Loucy (cell line): ENCODE data around the gene BRAF.

Experiments used
- CTCF ChIP-seq: fragments of 200-600 bp; sonication (generic); conservative IDR thresholded peaks from 2 replicates; pipeline ENCODE4 v1.5.1; 2014; ENCODE audit warnings: mild to moderate bottlenecking, antibody characterized with exemption, low read length
- EZH2phosphoT487 ChIP-seq: fragments of 200-600 bp; IDR thresholded peaks from 2 replicates; pipeline ENCODE4 v1.6.1; 2018; ENCODE audit warnings: antibody characterized with exemption, mild to moderate bottlenecking, moderate library complexity, borderline replicate concordance

GRCh38 chr7:140685407-140686087 lies 239.2 kb downstream of the BRAF start:
- no peak for TF ChIP-seq CTCF
- no peak for TF ChIP-seq EZH2phosphoT487
